ENCODE measurements around the gene CPLANE2. TPM values are rescaled to one million over a fixed set of nuclear protein-coding genes. Genes with fewer than 3 reads are reported as not detected.

Gene CPLANE2
- total and polyA plus RNA-seq, 2 of the 4 experiments (the other 2 are of a cell fraction): 3.2 to 5.8 TPM

GRCh38 chr1:16235347-16235746 lies 1.6 kb downstream of the CPLANE2 start:
- ATAC-seq (ENCODE audit: low read depth) (no peak), DNase-seq (no peak)
- dilution Hi-C loops (cut with HindIII; ENCODE audit: low sequenced_read_pairs, unreplicated experiment) (no loop called here), intact Hi-C loops (cut with micrococcal nuclease) (no loop called here), in situ Hi-C loops (cut with MboI; ENCODE audit: low sequenced_read_pairs) (no loop called here)
- Histone ChIP-seq H4K91ac (ENCODE audit: insufficient read depth, low read depth, low read length) (no peak overlapping the region), H3K9ac (ENCODE audit: low read depth, low read length) (no peak overlapping the region), H2BK20ac (ENCODE audit: low read depth, low read length) (no peak overlapping the region), H3K36me3 (ENCODE audit: control insufficient read depth, insufficient read depth, low read length) (no peaks in the 10 kb centered on the region), H3K14ac (replicated peaks; ENCODE audit: low read depth, low read length) (no peak overlapping the region), H2BK15ac (ENCODE audit: low read depth, low read length) (no peak overlapping the region), H2AK5ac (ENCODE audit: low read depth, low read length) (no peak overlapping the region), H3K18ac (ENCODE audit: low read depth, low read length) (no peak overlapping the region), H2BK120ac (ENCODE audit: low read depth, low read length) (no peak overlapping the region), H3K4ac (ENCODE audit: low read depth, low read length) (no peak overlapping the region), H4K20me1 (ENCODE audit: insufficient read depth, low read length) (no peaks in the 10 kb centered on the region), H3K56ac (ENCODE audit: extremely low read depth, insufficient read depth, low read length) (no peak overlapping the region), H3K9me3 (ENCODE audit: control insufficient read depth, insufficient read depth, low read length) (no peaks in the 10 kb centered on the region), H2BK5ac (ENCODE audit: low read depth, low read length, poor library complexity, severe bottlenecking) (no peak overlapping the region), H4K5ac (ENCODE audit: low read depth, low read length) (no peak overlapping the region), H3K23ac (ENCODE audit: low read depth, low read length) (no peak overlapping the region), H4K8ac (ENCODE audit: low read depth in 2 of 2, low read length in 2 of 2) (no peak overlapping the region), H3K27me3 (ENCODE audit: control insufficient read depth, insufficient read depth, low read length) (no peaks in the 10 kb centered on the region), H2AK9ac (replicated peaks; ENCODE audit: low read depth, low read length, poor library complexity) (no peak overlapping the region), H3K4me1 (ENCODE audit: control insufficient read depth, insufficient read depth, low read length) (peaks cover 10% of the 10 kb centered on the region), H3K9me1 (ENCODE audit: insufficient read depth, low read length) (0 out of 2 replicates have a peak, but pooled peaks cover 6% of the 10 kb centered on the region), H3K4me2 (ENCODE audit: low read depth, low read length) (no peak overlapping the region), H2AFZ (replicated peaks; ENCODE audit: low read length, poor library complexity) (no peak overlapping the region), H3K27ac (ENCODE audit: insufficient read depth, low read length) (no peak overlapping the region), H3K79me1 (ENCODE audit: low read depth in 1 of 2, low read length in 2 of 2) (peaks cover 0 to 9% of the 10 kb centered on the region in 2 experiments; a peak in 2 of 4 replicates), H3K4me3 (ENCODE audit: insufficient read depth, low read depth, low read length) (no peak overlapping the region)
- TF ChIP-seq MAZ (IDR thresholded peaks at IDR 0.05; ENCODE audit: borderline replicate concordance, low read depth, low read length) (no peak), MAFK (IDR thresholded peaks at IDR 0.05; ENCODE audit: low read depth, low read length) (no peak), RAD21 (IDR thresholded peaks at IDR 0.05; ENCODE audit: low read length) (no peak), BHLHE40 (IDR thresholded peaks at IDR 0.05; ENCODE audit: low read depth, low read length) (no peak), SMC3 (IDR thresholded peaks at IDR 0.05; ENCODE audit: low read depth, low read length) (no peak), CTCF (conservative IDR thresholded peaks at IDR 0.05; ENCODE audit: low read depth, low read length) (no peak), MXI1 (IDR thresholded peaks at IDR 0.05; ENCODE audit: borderline replicate concordance, low read depth, low read length) (no peak), RFX5 (IDR thresholded peaks at IDR 0.05; ENCODE audit: low read depth, low read length) (no peak), CEBPB (IDR thresholded peaks at IDR 0.05; ENCODE audit: low read depth, low read length) (no peak), FOS (IDR thresholded peaks at IDR 0.05; ENCODE audit: low read depth, low read length) (no peak), CHD1 (IDR thresholded peaks at IDR 0.05; ENCODE audit: low read depth, low read length) (no peak), POLR2A (IDR thresholded peaks at IDR 0.05; ENCODE audit: low read depth, low read length) (no peak), RCOR1 (IDR thresholded peaks at IDR 0.05; ENCODE audit: insufficient replicate concordance, low read length) (no peak), NFE2L2 (IDR thresholded peaks at IDR 0.05; ENCODE audit: low read depth, low read length) (no peak)
- TF ChIP-seq, protein P1, sequence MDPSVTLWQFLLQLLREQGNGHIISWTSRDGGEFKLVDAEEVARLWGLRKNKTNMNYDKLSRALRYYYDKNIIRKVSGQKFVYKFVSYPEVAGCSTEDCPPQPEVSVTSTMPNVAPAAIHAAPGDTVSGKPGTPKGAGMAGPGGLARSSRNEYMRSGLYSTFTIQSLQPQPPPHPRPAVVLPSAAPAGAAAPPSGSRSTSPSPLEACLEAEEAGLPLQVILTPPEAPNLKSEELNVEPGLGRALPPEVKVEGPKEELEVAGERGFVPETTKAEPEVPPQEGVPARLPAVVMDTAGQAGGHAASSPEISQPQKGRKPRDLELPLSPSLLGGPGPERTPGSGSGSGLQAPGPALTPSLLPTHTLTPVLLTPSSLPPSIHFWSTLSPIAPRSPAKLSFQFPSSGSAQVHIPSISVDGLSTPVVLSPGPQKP (IDR thresholded peaks at IDR 0.05; ENCODE audit: borderline replicate concordance, low read depth, low read length): no peak
- TF ChIP-seq, protein P2, sequence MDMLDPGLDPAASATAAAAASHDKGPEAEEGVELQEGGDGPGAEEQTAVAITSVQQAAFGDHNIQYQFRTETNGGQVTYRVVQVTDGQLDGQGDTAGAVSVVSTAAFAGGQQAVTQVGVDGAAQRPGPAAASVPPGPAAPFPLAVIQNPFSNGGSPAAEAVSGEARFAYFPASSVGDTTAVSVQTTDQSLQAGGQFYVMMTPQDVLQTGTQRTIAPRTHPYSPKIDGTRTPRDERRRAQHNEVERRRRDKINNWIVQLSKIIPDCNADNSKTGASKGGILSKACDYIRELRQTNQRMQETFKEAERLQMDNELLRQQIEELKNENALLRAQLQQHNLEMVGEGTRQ (IDR thresholded peaks at IDR 0.05; ENCODE audit: low read depth, low read length): no peak
- BruUV-seq (replicated peaks): no TSS peak
- ChIA-PET POLR2A (ENCODE audit: unreplicated experiment) (interaction anchor here (0.7 kb wide), 1 partner anchor 18 kb away, joined by 21 read pairs; no protein-coding TSS in a partner anchor), CTCF (interaction anchor here (0.6 to 1.7 kb wide), 2 partner anchors 13 to 14 kb away, joined by 3 read pairs; no protein-coding TSS in a partner anchor)
- no CpG with 5 or more reads among the region's 2 CpGs for WGBS, 2 experiments (ENCODE audit: extremely low coverage in 2 of 2, insufficient read length in 1 of 2)

Measured in IMR-90 (cell line).